HG02938 (cell line): ENCODE data around the gene MST1.

Experiments used
- ATAC-seq: cut with Tn5 transposase; IDR thresholded peaks from one replicate; pipeline ENCODE4 v1.9.1; 2021; ENCODE audit warnings: mild to moderate bottlenecking, moderate library complexity; ENCODE audit not compliant: unreplicated experiment

Gene MST1

DNA sequence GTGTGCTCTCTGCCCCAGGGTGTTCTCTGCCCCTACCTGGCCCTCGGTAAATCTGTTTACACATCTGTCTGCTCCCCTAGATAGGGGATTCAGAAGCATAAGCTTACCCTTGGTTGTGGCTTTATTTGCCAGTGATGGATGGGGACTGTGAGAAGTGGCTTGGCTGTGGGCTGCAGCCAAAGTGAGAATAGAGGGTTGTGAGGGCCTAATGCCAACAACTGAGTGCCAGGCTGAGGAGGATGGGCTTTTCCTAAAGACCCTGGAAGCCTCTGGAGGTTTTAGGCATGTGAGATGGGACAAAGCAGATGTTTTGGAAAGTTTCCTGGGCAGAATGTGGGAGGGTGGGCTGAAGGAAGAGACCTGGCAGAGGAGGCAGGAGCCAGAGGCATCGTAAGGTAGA, 30.6 kb downstream of the MST1 start:
- no peak for ATAC-seq

DNA sequence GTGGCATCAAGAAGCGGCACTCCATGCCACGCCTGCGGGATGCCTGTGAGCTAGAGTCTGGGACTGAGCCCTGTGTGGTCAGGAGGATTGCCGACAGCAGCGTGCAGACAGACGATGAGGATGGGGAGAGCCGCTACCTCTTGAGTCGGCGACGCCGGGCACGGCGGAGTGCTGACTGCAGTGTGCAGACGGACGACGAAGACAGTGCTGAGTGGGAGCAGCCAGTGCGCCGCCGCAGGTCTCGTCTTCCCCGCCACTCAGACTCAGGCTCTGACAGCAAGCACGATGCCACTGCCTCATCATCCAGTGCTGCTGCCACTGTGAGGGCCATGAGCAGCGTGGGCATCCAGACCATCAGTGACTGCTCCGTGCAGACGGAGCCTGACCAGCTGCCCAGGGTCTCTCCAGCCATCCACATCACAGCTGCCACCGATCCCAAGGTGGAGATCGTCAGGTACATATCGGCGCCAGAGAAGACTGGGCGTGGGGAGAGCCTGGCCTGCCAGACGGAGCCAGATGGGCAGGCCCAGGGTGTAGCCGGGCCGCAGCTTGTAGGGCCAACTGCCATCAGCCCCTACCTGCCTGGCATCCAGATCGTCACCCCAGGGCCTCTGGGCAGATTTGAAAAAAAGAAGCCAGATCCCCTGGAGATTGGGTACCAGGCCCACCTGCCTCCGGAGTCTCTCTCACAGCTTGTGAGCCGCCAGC, 31.9 kb downstream of the MST1 start:
- no peak for ATAC-seq

GRCh38 chr3:49656541-49657112, 32.6 kb downstream of the MST1 start:
- ATAC-seq = no peak

- no peak for ATAC-seq
Measured at GRCh38 chr3:49655731-49656285, 33.5 kb downstream of the MST1 start.

GRCh38 chr3:49654955-49655556, 34.2 kb downstream of the MST1 start:
- no peak for ATAC-seq

DNA sequence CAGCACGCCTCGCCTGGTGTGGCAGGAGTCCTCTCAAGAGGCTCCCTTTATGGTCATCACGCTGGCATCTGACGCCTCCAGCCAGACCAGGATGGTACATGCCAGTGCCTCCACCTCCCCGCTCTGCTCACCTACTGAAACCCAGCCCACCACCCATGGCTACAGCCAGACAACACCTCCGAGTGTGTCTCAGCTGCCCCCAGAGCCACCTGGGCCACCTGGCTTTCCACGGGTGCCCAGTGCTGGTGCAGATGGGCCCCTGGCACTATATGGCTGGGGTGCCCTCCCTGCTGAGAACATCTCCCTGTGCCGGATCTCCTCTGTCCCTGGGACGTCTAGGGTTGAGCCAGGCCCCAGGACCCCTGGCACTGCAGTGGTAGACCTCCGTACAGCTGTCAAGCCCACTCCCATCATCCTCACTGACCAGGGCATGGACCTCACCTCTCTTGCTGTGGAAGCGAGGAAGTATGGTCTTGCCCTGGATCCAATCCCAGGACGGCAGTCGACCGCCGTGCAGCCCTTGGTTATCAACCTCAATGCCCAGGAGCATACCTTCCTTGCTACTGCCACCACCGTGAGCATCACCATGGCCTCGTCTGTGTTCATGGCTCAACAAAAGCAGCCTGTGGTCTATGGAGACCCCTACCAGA, 35.0 kb downstream of the MST1 start:
- ATAC-seq = no peak

DNA sequence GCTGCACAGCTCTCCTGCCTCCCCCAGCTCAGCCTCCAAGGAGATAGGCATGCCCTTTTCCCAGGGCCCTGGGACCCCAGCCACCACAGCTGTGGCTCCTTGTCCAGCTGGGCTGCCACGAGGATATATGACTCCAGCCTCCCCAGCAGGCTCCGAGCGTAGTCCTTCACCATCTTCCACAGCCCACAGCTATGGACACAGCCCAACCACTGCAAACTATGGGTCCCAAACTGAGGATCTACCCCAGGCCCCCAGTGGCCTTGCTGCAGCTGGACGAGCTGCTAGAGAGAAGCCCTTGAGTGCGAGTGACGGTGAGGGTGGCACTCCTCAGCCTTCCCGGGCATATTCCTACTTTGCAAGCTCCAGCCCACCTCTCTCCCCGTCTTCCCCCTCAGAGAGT, 35.7 kb downstream of the MST1 start:
- no peak for ATAC-seq

GRCh38 chr3:49652903-49653415, 36.3 kb downstream of the MST1 start:
- ATAC-seq = no peak

DNA sequence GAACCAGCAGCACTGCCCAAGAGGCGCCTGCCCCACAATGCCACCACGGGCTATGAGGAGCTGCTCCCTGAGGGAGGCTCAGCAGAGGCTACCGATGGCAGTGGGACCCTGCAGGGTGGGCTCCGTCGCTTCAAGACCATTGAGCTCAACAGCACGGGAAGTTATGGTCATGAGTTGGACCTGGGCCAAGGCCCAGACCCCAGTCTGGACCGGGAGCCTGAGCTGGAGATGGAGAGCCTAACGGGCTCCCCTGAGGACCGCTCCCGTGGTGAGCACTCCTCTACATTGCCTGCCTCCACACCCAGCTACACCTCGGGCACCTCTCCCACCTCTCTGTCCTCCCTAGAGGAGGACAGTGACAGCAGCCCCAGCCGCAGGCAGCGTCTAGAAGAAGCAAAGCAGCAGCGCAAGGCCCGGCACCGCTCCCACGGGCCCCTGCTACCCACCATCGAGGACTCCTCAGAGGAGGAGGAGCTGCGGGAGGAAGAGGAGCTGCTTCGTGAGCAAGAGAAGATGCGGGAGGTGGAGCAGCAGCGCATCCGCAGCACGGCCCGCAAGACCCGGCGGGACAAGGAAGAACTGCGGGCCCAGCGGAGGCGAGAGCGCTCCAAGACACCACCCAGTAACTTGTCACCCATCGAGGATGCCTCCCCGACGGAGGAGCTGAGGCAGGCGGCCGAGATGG, 36.9 kb downstream of the MST1 start:
- ATAC-seq = no peak

DNA sequence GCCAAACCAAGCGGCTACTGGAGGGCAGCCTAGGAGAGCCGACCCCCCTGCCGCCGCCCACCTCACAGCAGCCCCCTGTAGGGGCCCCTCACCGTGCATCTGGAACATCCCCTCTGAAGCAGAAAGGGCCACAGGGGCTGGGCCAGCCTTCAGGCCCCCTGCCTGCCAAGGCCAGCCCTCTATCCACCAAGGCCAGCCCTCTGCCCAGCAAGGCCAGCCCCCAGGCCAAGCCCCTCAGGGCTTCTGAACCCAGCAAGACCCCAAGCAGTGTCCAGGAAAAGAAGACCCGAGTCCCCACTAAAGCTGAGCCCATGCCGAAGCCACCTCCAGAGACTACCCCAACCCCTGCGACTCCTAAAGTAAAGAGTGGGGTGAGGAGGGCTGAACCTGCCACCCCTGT, 38.6 kb downstream of the MST1 start:
- ATAC-seq = no peak

DNA sequence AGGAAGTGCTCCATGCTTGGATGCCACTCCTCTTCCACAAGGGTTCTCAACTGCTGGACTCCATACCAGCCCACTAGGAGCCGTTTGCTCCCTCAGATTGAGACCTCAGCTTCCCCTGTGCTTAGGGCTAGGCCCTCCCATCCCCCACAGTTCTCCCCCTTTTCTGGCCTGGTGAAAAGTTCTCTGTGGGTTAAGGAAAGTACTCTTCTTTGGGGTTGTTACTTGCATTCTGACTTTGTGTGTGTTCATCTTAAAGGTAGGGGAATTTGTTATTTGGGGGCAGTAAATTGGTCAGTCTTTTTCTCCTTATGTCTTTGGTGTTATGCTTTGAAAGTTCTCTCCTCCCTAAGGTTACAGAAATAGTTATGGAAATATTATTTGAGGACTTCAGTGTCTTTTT, 39.1 kb downstream of the MST1 start:
- ATAC-seq = no peak

GRCh38 chr3:49649576-49649975, 39.7 kb downstream of the MST1 start:
- no peak for ATAC-seq

DNA sequence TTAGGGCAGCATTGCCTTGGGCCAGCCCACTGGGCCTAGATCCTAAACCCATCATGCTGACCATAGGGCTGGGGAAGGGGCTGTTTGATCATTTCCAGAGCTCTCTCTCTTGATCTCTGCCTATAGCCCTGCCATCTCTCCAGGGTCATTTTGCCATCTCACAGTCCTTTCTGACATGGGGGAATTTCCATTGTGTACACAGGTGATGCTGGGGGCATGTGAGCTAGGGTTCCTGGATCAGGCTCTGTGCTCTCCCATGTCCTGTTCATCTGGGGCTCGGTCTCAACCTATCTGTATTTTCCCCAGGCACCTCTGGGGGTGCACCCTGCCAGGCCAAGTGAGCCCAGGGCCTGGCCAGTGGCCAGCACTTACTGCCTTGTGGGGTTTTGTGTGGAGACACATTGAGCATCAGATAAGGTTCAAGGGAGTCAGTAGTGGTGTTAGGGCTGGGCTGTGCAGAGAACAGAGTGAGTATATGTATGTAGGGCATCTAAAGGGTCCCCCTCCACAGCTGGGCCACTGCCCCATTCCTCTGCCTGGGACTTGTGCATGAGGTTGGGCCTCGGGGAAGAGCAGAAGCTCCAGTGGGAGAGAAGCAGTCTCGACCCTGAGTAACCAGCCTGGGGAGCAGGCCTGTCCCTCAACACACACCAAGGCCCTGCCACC, 40.8 kb downstream of the MST1 start:
- ATAC-seq = no peak

DNA sequence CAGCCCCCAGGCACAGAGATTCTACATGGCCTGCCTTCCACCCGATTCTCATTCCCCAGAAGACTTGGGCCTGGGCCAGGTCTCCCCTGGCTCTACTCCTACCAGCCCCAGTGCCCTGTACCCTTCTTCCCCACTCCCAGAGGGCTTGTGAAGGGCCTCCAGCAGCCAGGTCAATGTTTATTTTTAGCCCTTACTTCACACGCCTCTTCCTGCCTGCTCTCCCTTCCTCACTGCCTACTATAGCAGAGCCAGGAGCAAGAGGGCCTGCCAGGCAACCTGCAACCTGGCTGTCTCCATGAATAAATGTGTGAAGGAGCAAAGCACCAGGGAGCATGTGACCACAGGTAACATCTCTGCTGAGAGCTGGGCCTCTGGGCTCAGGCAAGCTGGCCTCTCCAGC, 41.5 kb downstream of the MST1 start:
- ATAC-seq = no peak

GRCh38 chr3:49646236-49646635, 43.0 kb downstream of the MST1 start:
- ATAC-seq = no peak

GRCh38 chr3:49644684-49645083, 44.6 kb downstream of the MST1 start:
- no peak for ATAC-seq

DNA sequence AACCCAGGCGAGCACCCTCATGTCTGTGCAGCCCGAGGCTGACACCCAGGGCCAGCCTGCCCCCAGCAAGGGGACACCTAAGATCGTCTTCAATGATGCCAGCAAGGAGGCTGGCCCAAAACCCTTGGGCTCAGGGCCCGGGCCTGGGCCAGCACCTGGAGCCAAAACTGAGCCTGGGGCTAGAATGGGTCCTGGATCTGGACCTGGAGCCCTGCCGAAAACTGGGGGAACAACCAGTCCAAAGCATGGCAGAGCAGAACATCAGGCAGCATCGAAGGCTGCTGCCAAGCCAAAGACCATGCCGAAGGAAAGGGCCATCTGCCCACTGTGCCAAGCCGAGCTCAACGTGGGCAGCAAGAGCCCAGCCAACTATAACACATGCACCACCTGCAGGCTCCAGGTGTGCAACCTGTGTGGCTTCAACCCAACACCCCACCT, 46.5 kb downstream of the MST1 start:
- ATAC-seq = no peak

GRCh38 chr3:49641921-49642707, 47.2 kb downstream of the MST1 start:
- no peak for ATAC-seq

- ATAC-seq = no peak
Measured at GRCh38 chr3:49641292-49641691, 48.0 kb downstream of the MST1 start.

- ATAC-seq = no peak
Measured at GRCh38 chr3:49639551-49639950, 49.7 kb downstream of the MST1 start.
